Smooth muscle cell (in vitro differentiated cells): ENCODE results near the gene ACTL6B. TPM values are rescaled to one million over a fixed set of nuclear protein-coding genes. Genes with fewer than 3 reads are reported as not detected.

ENCODE experiments used
- DNase-seq: peaks from one replicate; lab custom pipeline; 2025; ENCODE audit not compliant: unreplicated experiment; lab: John Stamatoyannopoulos, UW
- H2AFZ ChIP-seq: fragments of 200-600 bp; sonication (generic); 2 replicates; pipeline ENCODE4 v1.6.0; 2016; ENCODE audit warnings: antibody characterized with exemption, low read depth, mild to moderate bottlenecking
- H3F3A ChIP-seq: fragments of 200-600 bp; sonication (generic); 2 replicates; pipeline ENCODE4 v1.6.0; 2017; ENCODE audit warnings: antibody characterized with exemption, low read depth
- H3K27ac ChIP-seq: fragments of 200-600 bp; sonication (generic); 2 replicates; pipeline ENCODE4 v1.5.1; 2016; ENCODE audit warnings: low read depth, mild to moderate bottlenecking
- H3K27me3 ChIP-seq: fragments of 200-600 bp; sonication (generic); 2 replicates; pipeline ENCODE4 v1.6.1; 2016; ENCODE audit warnings: low read depth, mild to moderate bottlenecking
- H3K36me3 ChIP-seq: fragments of 200-600 bp; sonication (generic); 2 replicates; pipeline ENCODE4 v1.5.1; 2016; ENCODE audit warnings: low read depth
- H3K4me1 ChIP-seq: fragments of 200-600 bp; sonication (generic); 2 replicates; pipeline ENCODE4 v1.5.1; 2016; ENCODE audit warnings: low read depth
- H3K4me2 ChIP-seq: fragments of 200-600 bp; sonication (generic); 2 replicates; pipeline ENCODE4 v1.6.0; 2016; ENCODE audit warnings: mild to moderate bottlenecking
- H3K4me3 ChIP-seq: fragments of 200-600 bp; sonication (generic); 2 replicates; pipeline ENCODE4 v1.5.1; 2016; ENCODE audit warnings: mild to moderate bottlenecking
- H3K79me2 ChIP-seq: fragments of 200-600 bp; sonication (generic); 2 replicates; pipeline ENCODE4 v1.6.0; 2016; ENCODE audit warnings: low read depth, mild to moderate bottlenecking
- H3K9ac ChIP-seq: fragments of 200-600 bp; sonication (generic); 2 replicates; pipeline ENCODE4 v1.6.0; 2016; ENCODE audit warnings: low read depth
- H3K9me3 ChIP-seq: fragments of 200-600 bp; sonication (generic); replicated peaks from 2 replicates; pipeline ENCODE4 v1.5.1; 2016; ENCODE audit warnings: low read depth
- H4K20me1 ChIP-seq: fragments of 200-600 bp; sonication (generic); 2 replicates; pipeline ENCODE4 v1.6.0; 2016; ENCODE audit warnings: low read depth
- CTCF ChIP-seq: fragments of 200-600 bp; sonication (generic); IDR thresholded peaks from 2 replicates; pipeline ENCODE4 v1.5.1; 2017; ENCODE audit warnings: borderline replicate concordance, mild to moderate bottlenecking, antibody characterized with exemption; ENCODE audit not compliant: insufficient read depth, poor library complexity, severe bottlenecking
- WGBS: methylation state at CpG from one replicate; pipeline ENCODE4 v1.1.7; 2016; ENCODE audit warnings: low lambda C conversion rate; 5-methylcytosine and 5-hydroxymethylcytosine counted together
- polyA plus RNA-seq: library from polyadenylated mRNA; unstranded; fragments of >200 nt; fragmentation: Nextera tagmentation; extraction: Ambion mirVana; gene quantifications from 2 replicates; pipeline ENCODE4 v1.2.1, GENCODE V29; 2016
- total RNA-seq: library from RNA; depleted of rRNA; stranded (reverse); fragments of >200 nt; gene quantifications from 2 replicates; pipeline ENCODE4 v1.2.3, GENCODE V29; 2014

The ACTL6B gene
- total and polyA plus RNA-seq, 2 experiments from 2014 or later = not detected

- no peaks in the 10 kb centered on the region for H3K36me3 ChIP-seq
- H3K4me1 ChIP-seq = peaks cover 22% of the 10 kb centered on the region
- peaks cover 57% of the 10 kb centered on the region for H3K79me2 ChIP-seq
- H3F3A ChIP-seq = peaks cover 6% of the 10 kb centered on the region
- H3K27me3 ChIP-seq = no peaks in the 10 kb centered on the region
- DNase-seq = no peak
- no peaks in the 10 kb centered on the region for H3K9me3 ChIP-seq
- peaks cover 61% of the 10 kb centered on the region for H4K20me1 ChIP-seq
- no peak for TF ChIP-seq CTCF
- H3K4me2 ChIP-seq = peak overlapping the region; percentile 100
- peak overlapping the region; percentile 28 for H3K27ac ChIP-seq
- H3K9ac ChIP-seq = peak overlapping the region; percentile 84
- H2AFZ ChIP-seq = no peak overlapping the region
- H3K4me3 ChIP-seq = peak overlapping the region; percentile 97
- 61% methylated on average over 6 of the region's 6 CpGs for WGBS
Observed at GRCh38 chr7:100692578-100692961, 36.3 kb upstream of the ACTL6B start.

- peak; percentile 41 for DNase-seq
- peak; percentile 91 for TF ChIP-seq CTCF
Observed at GRCh38 chr7:100691676-100692577, 35.7 kb upstream of the ACTL6B start.

DNA sequence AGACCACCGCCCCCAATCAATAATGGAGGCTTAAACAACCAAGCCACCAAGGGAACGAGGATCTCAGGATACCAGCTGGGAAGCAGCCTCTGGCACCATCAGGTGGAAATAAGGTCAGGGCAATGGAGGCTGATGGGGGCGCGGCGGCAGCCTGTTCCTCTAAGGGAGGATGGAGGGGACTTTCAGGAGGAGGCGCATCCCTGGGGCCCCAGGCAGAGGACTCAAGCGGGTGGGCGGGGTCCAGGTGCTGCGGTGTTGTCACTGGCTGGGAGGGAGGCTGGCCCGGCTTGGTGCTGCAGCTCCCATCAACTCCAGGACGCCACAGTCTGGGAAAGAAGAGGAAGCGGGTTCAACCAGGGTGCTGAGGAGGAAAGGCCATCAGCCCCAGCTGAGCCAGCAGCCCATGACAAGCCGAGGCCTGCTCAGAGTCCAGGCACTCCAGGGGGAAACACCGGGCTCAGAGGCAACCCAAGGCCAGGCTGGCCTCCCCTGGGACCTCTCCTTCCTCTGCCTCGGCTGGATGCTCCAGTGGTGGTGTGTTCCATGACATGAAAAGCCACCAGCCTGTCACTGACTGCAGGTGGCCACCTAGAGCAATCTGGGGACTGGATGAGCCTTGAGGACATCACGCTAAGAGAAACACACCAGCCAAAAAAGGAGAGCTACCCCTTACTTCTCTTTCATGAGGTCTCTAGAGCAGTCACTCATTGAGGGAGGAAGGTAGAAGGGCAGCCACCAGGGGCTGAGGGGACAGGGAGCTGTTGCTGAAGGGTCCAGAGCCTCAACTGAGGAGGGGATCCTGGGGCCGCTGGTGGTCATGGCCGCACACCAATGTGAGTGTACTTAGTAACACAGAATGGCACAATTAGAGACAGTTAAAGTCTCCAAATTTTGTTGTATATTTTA, 33.2 kb upstream of the ACTL6B start:
- H4K20me1 ChIP-seq = peaks cover 67% of the 10 kb centered on the region
- H2AFZ ChIP-seq = no peak overlapping the region
- H3K79me2 ChIP-seq = peaks cover 57% of the 10 kb centered on the region
- no peak for DNase-seq
- H3K27ac ChIP-seq = no peak overlapping the region
- no peak overlapping the region for H3K4me2 ChIP-seq
- H3K9me3 ChIP-seq = no peaks in the 10 kb centered on the region
- no peaks in the 10 kb centered on the region for H3F3A ChIP-seq
- H3K4me3 ChIP-seq = no peak overlapping the region
- H3K9ac ChIP-seq = no peak overlapping the region
- H3K36me3 ChIP-seq = no peaks in the 10 kb centered on the region
- H3K27me3 ChIP-seq = no peaks in the 10 kb centered on the region
- no peak for TF ChIP-seq CTCF
- WGBS = 96% methylated on average over 16 of the region's 18 CpGs
- peaks cover 22% of the 10 kb centered on the region for H3K4me1 ChIP-seq

More at GRCh38 chr7:100691676-100692577, 35.7 kb upstream of the ACTL6B start:
- peak overlapping the region; percentile 100 for H3K4me2 ChIP-seq
- H3K27ac ChIP-seq = no peak overlapping the region
- H3K9me3 ChIP-seq = no peaks in the 10 kb centered on the region
- H2AFZ ChIP-seq = no peak overlapping the region
- H3K4me1 ChIP-seq = peaks cover 22% of the 10 kb centered on the region
- no peaks in the 10 kb centered on the region for H3K36me3 ChIP-seq
- H3K79me2 ChIP-seq = peaks cover 57% of the 10 kb centered on the region
- peaks cover 6% of the 10 kb centered on the region for H3F3A ChIP-seq
- H3K9ac ChIP-seq = no peak overlapping the region
- WGBS = 33% methylated on average over 24 of the region's 28 CpGs
- H4K20me1 ChIP-seq = peaks cover 67% of the 10 kb centered on the region
- H3K27me3 ChIP-seq = no peaks in the 10 kb centered on the region
- peak overlapping the region; percentile 97 for H3K4me3 ChIP-seq
